HG03135 (cell line): ENCODE measurements around the gene ODAD3.
"Not testable (repeated sequence)": the region's sequence is repeated elsewhere in the genome, so short reads cannot be mapped to it uniquely, and the experiment has no call there.

Experiments
- ATAC-seq: cut with Tn5 transposase; IDR thresholded peaks from one replicate; pipeline ENCODE4 v1.9.1; 2021; ENCODE audit warnings: mild to moderate bottlenecking, moderate library complexity; ENCODE audit not compliant: unreplicated experiment

Gene ODAD3

DNA sequence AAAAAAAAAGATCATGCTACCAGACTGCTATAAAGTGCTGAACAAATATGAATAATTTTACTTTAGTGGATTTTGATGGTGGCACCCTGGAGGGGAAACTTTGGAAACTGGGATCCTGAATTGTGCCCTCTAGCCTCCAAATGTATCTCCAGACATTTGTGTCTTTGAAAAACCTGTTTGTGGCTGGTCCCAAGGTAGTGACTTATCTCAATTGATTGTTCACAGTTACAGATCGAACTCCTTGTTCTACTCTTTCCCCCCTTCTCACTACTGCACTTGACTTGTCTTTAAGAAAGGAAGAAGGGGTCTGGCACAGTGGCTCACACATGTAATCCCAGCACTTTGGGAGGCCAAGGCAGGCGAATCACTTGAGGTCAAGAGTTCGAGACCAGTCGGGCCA is 26.3 kb downstream of the ODAD3 start:
- no peak for ATAC-seq

DNA sequence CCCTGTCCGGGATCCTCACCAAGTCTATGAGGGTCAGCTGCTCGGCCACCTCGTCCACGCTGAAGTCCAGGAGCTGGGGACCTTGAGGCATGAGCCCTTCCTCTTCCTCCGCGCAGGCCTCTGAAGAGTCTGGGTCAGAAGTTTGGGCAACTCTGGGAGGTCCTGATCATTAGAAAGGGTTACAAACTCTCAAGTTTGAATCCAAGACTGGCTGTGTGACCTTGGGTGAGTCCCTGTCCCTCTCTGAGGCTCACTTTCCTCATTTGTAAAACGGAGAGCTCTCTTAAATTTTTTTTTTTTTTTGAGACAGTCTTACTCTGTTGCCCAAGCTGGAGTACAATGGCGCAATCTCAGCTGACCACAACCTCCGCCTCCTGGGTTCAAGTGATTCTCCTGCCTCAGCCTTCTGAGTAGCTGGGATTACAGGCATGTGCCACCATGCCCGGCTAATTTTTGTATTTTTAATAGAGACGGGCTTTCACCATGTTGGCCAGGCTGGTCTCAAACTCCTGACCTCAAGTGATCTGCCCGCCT is 28.2 kb downstream of the ODAD3 start:
- ATAC-seq, result not testable (repeated sequence)

DNA sequence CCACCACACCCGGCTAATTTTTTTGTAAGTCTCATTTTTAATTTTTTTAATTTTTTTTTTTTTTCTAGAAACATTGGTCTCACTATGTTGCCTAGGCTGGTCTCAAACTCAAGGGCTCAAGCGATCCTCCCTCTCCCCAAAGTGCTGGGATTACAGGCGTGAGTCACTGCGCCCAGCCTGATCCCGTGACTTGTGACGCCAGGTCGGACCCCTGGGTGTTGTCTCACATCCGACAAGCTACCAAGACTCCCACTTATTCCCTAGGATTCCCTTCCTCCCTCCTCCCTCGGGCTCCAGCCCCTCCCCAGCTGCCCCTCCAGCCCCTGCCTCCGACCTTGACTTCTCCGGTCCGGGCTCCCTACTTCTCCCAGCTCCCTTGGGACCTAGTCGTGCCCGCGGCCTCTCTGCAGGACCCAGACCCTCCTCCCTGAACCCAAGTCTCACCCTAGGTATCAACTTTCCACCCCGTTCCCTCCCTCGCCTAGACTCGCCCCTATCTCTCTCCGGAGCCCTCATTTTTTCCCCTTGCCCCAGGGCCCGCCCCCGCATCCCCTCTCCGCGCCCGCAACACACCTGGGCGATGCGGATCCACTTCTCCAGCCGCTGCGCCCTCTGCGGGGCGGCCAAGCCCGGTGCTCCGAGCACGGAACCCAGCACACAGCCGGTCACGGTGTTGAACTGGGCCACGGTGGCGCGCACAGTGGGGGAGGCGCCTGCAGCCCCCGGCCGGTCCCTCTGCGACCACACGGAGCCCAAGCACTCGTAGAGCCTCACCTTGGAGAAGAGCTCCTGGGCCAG is 28.9 kb downstream of the ODAD3 start:
- ATAC-seq, result no peak

DNA sequence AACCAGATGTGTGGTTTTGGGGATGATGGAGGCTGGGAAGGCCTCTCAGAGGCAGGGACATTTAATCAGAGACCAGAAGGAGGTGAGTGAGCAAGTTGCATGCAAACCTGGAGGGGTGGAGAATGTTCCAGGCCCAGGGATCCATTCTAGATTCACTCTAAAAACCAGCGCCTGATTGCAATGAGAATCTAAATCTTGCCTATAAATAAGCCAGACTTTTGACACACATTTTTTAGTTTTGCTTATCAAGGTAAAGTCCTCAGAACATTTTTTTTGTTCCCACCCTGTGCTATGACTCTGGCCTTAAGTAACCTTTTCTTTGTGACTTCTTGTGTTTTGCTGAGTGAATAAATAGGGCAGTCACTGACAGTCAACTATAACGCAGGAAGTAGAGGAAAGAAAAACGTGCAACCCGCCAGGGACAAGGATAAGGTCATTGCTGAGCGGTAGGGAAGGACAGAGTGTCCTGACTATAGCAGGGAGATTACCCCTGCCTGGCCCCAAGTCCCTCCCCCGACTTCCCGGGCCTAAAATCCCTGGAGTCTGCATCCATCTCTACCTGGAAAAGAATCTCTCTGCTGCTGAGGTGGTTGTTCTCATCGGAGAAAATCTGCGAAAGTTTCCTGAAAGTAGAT is 30.2 kb downstream of the ODAD3 start:
- no peak for ATAC-seq

DNA sequence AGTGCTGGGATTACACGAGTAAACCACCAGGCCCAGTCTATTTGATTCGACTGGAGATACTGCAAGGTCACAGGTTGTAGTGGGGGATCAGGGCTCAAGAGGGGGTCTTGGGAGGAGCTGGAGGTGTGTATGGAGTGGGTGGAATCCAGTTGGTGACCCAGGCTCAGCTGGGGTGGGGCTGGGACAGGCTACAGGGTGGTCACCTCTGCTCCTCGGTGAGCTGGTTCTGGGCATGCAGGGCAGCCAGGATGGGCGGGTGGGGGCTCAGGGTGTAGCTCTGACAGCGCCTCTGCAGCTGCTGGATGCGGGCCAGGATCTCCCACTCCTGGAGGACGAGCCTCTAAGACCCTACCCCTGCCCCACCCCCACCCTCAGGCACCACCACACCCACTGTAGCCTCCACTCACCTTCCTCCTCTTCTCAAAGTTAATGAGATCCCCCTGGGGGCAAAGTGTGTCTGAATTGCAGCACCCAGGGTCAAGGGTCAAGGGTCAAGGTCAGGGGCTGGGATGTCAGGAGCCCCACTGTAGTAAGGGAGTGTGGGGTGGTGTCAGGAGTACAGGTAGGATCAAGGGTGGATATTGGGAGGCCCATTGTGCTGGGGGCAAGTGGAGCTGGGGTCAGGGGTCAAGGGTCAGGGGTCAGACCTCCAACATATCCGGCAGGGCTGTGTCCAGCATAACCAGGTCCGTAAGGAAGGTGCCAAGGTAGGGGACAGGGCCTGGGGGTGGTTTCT is 32.9 kb downstream of the ODAD3 start:
- no peak for ATAC-seq

DNA sequence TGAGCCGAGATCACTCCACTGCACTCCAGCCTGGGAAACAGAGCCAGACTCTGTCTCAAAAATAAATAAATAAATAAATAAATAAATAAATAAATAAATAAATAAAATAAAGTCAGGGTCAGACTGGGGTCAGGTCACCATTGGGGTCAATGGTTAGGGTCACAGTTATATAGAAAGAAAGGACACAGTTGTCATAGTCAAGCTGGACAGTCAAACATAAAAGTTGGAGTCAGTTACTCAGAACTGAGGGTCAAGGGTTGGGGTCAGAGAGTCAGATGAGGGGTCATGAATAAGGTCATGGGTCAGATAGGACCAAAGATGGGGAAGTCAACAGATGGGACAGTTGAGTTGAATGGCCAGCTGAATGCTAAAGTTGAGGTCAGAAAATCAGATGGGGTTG is 34.1 kb downstream of the ODAD3 start:
- no peak for ATAC-seq

DNA sequence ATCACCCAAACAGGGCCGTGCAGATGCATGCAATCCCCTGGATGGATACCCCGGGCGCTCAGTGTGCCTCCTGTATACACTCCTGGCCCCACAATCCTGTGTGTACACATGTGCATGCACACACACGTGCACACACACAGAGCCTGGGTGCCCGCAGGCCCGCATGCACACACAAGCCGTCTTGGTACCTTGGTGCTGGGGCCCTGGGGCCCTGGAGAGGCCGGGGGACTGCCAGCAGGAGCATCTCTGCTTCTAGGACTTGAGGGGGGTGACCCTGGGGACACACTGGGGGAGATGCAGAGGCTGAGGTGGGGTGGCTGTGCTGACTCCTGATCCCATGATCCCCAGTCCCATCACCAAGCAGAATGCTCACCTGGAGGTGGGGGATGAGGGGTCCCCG is 35.3 kb downstream of the ODAD3 start:
- no peak for ATAC-seq

DNA sequence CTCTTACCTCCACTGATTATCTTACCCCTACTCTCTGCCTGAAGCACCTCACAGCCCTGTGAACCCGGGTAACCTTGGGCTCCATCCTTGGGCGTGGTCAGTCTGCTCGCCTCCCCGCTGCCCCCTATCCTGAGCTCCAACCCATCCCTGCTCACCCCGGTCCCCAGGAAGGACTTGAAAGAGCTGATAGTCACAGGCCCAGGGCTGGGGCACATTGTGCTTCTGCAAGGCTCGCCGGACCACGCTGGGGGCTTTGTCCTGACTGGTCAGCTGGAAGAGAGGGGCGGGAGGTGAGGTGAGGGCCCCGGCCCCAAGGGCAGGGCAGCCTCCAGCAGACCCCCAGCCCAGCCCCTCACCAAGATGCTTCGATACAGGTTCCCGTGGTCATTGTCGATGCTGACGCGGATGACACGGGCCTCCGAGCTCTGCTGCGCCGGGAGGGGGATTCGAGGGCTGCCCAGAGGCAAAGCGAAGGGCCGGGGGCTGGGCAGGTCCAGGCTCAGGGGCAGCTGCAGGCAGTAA is 37.8 kb downstream of the ODAD3 start:
- ATAC-seq, result no peak

DNA sequence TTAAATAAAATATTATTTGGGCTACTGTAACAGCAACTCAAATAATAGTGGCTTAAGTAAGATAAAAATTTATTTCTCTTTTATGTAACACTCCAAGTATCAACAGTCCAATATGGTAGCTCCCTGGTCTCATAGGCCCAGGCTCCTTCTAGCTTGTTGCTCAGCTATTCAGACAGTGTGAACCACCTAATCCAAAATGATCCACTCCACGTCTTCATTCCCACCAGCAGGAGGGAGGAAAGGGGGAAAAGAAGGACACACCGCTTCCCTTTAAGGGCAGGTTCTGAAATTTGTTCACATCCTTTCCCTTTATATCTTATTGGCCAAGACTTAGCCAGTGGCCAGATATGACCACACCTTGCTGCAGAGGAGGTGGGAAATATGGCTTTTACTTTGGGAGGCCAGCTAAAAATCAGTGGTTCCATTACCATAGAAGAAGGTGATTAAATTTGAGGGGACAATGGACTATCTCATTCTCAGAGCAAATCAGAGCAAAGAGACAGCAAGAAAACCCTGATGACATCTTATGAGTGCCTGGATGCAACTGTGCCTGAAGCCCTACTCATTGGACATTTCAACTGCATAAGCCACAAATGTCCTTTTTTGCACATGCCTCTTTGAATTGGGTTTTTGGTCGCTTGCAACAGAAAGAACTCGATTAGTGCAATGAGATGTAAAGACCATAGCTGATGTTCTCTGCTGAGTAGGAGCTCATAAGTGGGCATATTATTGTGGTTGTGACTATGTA is 43.8 kb downstream of the ODAD3 start:
- ATAC-seq, result no peak

DNA sequence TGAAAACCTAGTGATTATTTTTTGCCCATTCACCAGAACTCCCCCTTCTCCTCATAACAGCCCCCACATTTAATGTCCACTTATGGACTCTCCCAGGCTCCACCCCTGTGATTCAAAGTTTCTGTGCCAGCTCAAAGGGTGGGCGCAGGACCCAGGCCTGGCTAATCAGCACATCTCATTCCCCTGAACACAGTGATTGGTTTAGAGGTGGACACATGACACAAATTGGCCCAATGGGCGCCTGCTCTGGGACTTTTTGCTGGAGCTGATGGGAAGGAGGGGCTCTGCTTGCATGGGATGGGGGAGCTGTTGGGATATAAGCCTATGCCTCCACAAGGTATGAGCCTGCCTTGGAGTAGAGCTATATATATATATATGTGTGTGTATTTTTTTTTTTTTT is 44.6 kb downstream of the ODAD3 start:
- no peak for ATAC-seq

DNA sequence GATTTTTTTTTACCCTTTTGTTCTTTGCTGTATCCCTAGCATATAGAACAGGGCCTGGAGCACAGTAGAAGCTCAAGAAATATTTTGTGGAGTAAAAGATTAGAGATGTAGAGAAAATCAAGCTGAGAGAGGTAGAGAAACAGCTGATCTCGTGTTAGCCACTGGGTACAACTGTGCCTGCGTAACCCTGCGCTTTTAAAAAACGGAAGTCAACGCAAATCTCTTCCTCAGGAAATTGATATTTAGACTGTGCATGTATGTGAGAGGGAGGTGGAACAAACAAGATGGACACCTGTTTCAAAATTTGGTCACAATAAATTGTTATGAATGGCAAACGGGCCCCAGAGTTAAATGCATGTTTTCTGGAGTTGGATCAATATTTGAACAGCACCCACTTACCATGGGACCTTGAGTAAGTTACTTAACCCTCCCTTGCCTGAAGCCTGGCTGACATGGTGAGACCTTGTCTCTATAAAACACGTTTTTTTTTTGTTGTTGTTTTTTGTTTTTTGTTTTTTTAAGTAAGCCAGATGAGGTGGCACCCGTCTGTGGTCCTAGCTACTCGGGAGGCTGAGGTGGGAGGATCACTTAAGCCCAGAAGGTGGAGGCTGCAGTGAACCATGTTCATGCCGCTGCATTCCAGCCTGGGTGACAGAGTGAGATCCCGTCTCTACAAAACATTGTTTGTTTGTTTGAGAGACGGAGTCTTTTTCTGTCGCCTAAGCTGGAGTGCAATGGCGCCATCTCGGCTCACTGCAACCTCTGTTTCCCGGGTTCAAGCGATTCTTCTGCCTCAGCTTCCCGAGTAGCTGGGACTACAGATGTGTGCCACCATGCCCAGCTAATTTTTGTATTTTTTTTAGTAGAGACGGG is 47.5 kb downstream of the ODAD3 start:
- no peak for ATAC-seq

DNA sequence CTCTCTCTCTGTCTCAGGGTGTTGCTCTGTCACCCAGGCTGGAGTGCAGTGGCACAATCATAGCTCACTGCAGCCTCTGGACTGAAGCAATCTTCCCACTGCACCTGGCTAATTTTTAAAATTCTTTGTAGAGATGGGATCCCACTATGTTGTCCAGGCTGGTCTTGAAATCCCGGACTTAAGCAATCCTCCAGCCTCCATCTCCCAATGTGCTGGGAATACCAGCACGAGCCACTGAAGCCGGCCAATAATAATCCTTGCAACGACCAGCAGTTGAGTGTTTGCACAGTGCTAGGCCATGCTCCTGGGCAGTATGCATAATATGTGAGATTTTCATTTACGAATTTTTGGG is 50.2 kb downstream of the ODAD3 start:
- no peak for ATAC-seq

DNA sequence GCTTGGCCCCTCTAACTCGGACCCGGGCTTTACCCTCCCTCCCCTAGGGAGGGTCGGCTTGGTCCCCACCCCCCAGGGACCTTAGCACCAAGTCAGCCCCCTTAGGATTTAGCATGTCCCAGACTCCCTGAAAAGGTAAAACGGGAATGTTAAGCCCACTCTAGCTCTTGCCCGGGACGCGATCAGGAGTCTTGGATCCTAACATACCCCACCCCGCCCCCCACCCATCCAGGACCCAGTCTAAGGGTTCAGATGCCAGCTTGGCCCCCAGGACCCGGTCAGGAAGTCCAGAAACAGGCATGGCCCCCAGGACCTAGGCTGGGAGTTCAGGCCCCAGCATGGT is 51.2 kb downstream of the ODAD3 start:
- no peak for ATAC-seq

DNA sequence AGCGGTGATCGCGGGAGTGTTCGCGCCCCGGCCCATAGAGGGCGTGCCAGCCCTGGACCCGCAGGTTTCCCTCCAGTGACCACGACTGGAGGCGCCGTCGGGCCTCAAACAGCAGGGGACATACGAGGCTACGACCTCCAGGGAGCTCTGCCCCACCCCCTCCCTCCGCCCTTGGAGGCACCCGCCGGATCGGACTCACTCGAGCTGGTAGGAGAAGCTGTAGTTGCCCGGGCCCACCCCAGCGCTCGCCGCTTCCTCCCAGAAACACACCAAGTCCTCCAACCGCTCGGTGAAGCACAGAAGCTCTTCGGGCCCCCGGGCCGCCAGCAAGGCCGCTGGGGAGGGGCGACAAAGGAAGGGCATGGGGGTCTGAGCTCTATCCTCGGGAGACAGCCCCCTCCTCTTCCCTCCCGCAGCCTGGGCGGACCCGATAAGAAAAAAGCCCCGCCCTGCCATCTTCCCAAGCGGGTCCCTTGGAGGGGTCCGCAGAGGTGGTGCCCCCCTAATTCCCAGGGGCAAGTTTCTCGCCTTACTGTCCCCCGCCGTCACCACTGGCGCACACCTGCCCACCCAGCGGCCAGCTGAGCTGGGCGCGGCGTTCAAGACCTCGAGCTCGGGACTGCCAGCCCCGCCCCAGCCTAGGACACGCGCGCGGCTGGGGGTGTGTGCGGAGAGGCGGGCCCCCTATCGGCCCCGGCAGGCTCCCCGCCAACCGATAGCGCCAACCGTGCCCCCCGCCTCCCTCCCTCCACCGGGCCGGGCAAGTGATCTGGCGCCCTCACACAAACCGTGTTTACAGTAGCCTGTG is 51.8 kb downstream of the ODAD3 start:
- ATAC-seq, result no peak

DNA sequence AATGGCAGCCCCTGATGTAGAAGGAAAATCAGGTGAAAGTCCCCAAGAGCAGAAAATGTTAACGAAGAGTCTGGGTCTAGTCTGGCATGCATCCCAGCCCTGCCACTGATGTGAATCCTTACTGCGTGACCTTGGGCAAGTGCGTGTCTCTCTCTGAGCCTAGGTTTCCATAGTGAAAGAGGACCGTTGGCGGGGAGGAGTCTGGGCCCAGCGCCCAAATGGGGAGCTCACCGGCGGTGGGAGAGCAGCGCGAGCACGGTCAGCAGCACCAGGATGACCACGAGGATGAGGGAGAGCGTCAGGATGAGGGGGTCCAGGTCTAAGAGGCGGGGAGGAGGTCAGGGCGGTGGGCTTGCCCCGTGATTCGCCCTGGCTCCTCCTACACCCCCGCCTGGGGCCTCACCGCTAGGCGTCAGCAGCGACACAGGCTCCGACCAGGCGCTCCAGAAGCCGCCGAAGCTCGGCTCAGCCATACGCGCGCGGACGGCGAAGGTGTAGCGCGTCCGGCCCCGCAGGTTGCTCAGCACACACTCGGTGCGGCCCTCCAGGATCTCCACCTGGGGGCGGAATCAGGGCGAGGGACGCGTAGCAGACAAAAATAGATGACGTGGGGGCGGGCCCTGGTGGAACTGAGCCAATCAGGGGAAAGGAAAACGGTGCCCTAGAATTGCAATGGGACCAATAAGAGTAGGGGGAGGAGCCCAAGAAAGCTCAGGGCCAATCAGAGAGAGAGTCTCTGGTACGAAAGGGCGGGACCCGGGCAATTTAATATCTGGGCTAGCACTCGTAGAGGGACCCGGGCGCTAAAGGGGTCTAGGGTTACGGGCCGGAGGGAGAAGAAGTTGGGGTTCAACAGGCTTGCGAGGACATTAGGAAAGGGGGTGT is 54.0 kb downstream of the ODAD3 start:
- ATAC-seq, result peak; percentile 67

DNA sequence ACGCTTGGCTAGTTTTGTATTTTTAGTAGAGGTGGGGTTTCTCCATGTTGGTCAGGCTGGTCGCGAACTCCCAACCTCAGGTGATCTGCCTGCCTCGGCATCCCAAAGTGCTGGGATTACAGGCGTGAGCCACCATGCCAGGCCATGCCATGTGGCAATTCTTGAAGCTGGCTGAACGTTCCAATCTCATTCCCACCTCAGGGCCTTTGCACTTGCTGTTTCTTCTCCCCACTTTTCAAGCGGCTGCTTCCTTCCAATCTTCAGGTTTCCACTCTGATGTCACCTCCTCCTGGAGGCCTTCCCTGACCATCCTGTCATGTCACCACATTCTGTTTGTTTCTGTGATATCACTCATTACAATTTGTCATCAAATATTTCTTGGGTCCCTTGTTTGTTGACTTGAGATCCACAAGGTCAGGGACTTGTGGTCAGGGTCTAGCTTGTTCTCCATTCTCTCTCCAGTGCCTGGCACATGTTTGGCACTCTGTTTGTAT is 55.0 kb downstream of the ODAD3 start:
- no peak for ATAC-seq

DNA sequence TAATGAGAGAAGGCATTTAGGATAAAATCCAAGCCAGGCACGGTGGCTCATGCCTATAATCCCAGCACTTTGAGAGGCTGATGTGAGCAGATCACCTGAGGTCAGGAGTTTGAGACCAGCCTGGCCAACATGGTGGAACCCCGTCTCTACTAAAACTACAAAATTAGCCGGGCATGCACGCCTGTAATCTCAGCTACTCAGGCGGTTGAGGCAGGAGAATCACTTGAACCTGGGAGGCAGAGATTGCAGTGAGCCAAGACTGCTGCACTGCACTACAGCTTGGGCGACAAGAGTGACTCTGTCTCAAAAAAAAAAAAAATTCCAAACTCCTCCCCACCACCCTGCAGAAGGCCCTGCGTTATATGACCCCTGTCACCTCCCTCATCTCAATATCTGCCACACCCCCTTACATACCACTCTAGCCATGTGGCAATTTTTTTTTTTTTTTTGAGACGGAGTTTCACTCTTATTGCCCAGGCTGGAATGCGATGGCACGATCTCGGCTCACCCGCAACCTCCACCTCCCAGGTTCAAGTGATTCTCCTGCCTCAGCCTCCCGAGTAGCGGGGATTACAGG is 55.6 kb downstream of the ODAD3 start:
- not testable (repeated sequence) for ATAC-seq
